Sigmoid colon (tissue), 4 donors: Measurements from ENCODE around the gene PACRG.

ENCODE experiments used
- EP300 ChIP-seq, 4 donors: sonication (generic); formaldehyde crosslinking; IDR thresholded peaks; one replicate each; pipeline ENCODE4 v1.6.1; 2017; ENCODE audit warnings: antibody characterized with exemption in 4 of 4
- POLR2A ChIP-seq, 2 donors: fragments of 450-650 bp; IDR thresholded peaks; one replicate each; pipeline ENCODE4 v1.6.1; 2016; ENCODE audit warnings: antibody characterized with exemption in 2 of 2, mild to moderate bottlenecking in 2 of 2, moderate library complexity in 2 of 2
- TF ChIP-seq, protein P1 (sequence below), 4 experiments: fragments of 450-650 bp in 3 of 4; fragments of 200-600 bp in 1 of 4; IDR thresholded peaks; one replicate each; pipeline ENCODE4 v1.5.1; 2016 to 2019; ENCODE audit warnings: antibody characterized with exemption in 4 of 4, mild to moderate bottlenecking in 3 of 4, moderate library complexity in 2 of 4

GRCh38 chr6:163218361-163218894 is 490.7 kb downstream of the PACRG start:
- no peak for TF ChIP-seq EP300 (IDR thresholded peaks at IDR 0.05)
- TF ChIP-seq POLR2A (IDR thresholded peaks at IDR 0.05) = no peak
- TF ChIP-seq, protein P1, sequence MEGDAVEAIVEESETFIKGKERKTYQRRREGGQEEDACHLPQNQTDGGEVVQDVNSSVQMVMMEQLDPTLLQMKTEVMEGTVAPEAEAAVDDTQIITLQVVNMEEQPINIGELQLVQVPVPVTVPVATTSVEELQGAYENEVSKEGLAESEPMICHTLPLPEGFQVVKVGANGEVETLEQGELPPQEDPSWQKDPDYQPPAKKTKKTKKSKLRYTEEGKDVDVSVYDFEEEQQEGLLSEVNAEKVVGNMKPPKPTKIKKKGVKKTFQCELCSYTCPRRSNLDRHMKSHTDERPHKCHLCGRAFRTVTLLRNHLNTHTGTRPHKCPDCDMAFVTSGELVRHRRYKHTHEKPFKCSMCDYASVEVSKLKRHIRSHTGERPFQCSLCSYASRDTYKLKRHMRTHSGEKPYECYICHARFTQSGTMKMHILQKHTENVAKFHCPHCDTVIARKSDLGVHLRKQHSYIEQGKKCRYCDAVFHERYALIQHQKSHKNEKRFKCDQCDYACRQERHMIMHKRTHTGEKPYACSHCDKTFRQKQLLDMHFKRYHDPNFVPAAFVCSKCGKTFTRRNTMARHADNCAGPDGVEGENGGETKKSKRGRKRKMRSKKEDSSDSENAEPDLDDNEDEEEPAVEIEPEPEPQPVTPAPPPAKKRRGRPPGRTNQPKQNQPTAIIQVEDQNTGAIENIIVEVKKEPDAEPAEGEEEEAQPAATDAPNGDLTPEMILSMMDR (IDR thresholded peaks at IDR 0.05) = no peak
